Activated naive CD8-positive, alpha-beta T cell treated with anti-CD3 and anti-CD28 coated beads, Interleukin-2, amount 50 U/mL, for 24 hours (primary cell): Measurements from ENCODE around the gene HSF4.
A peak's percentile ranks its signal among the peaks of the same experiment; 100 is the strongest.

Experiments used
- ATAC-seq: fragments of 150-1000 bp; cut with Tn5 transposase; one replicate; pipeline ENCODE4 v1.10.0; 2021
- DNase-seq: peaks from one replicate; pipeline ENCODE4 v3.0.0; 2021
- H3K27ac Mint-ChIP-seq: one replicate; pipeline ENCODE4 v1.8.0; 2021; ENCODE audit warnings: mild to moderate bottlenecking, mixed read lengths
- H3K27me3 Mint-ChIP-seq: one replicate; pipeline ENCODE4 v1.8.0; 2021; ENCODE audit warnings: mixed read lengths
- H3K36me3 Mint-ChIP-seq: one replicate; pipeline ENCODE4 v1.8.0; 2021; ENCODE audit warnings: low read depth, mixed read lengths
- H3K4me1 Mint-ChIP-seq: one replicate; pipeline ENCODE4 v1.8.0; 2021; ENCODE audit warnings: mixed read lengths
- H3K4me3 Mint-ChIP-seq: one replicate; pipeline ENCODE4 v1.8.0; 2021; ENCODE audit warnings: mild to moderate bottlenecking, moderate library complexity, mixed read lengths
- H3K9me3 Mint-ChIP-seq: one replicate; pipeline ENCODE4 v1.8.0; 2021; ENCODE audit warnings: mixed read lengths

Gene HSF4

DNA sequence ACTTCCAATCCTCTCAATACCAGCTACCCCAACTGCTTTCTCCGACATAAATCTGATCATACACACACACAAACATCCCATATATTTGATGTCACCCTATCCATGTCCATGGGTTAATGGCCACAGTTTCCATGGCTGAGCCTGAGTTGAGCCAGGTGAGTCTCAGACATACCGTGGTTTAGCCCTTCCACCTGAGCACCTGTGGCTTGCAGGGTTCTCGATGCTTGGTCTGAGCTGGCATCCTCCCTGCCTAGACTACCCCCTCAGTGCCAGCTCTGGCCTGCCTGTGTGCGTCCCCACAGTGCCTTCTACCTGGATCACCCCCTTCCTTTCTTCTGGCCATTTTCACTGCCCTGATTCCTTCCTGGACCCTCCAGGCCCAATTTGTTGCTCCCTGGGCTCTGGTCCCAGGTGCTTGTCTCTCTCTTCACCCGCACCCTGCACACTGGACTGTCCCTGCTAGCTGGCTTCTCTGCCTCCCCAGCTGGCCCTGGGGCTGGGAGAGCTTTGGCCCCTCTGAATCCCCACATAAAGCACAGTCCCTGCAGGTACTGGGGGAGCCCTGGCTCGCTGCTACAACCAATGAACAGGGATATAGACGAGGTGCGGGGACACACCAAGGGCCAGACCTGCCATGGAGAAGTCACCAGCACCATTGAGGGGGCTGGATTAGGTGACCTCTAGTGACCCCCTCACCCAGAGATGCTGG is 41.7 kb downstream of the HSF4 start:
- Mint-ChIP-seq H3K9me3 (no peaks in the 10 kb centered on the region), H3K4me1 (no peaks in the 10 kb centered on the region), H3K4me3 (no peak overlapping the region), H3K27ac (peak overlapping the region; percentile 52), H3K27me3 (no peaks in the 10 kb centered on the region), H3K36me3 (peaks cover 5% of the 10 kb centered on the region)
- DNase-seq (no peak), ATAC-seq (no peak)

DNA sequence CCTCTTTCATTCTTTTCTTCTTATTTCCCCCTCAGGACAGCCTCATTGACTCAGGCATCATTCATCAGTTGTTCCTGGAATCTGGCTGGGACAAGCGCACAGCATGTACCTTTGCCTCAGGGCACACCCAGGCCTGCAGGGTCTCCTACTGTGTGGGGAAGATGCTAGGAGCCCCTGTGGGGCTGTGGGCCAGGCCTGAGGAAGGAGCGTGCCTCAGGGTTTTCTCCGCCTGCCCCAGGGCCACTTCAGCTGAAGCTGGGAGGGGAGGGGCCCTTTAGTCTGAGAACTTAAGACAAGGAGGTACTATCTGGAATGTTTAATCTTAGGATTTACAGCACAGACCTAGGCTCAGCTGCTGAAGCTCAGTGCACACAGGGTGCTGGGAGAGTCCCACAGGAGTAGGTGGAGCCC is 42.3 kb downstream of the HSF4 start:
- H3K27ac Mint-ChIP-seq: no peak overlapping the region
- no peaks in the 10 kb centered on the region for H3K4me1 Mint-ChIP-seq
- no peaks in the 10 kb centered on the region for H3K27me3 Mint-ChIP-seq
- H3K36me3 Mint-ChIP-seq: peaks cover 5% of the 10 kb centered on the region
- no peak for DNase-seq
- no peak for ATAC-seq
- H3K4me3 Mint-ChIP-seq: no peak overlapping the region
- no peaks in the 10 kb centered on the region for H3K9me3 Mint-ChIP-seq

DNA sequence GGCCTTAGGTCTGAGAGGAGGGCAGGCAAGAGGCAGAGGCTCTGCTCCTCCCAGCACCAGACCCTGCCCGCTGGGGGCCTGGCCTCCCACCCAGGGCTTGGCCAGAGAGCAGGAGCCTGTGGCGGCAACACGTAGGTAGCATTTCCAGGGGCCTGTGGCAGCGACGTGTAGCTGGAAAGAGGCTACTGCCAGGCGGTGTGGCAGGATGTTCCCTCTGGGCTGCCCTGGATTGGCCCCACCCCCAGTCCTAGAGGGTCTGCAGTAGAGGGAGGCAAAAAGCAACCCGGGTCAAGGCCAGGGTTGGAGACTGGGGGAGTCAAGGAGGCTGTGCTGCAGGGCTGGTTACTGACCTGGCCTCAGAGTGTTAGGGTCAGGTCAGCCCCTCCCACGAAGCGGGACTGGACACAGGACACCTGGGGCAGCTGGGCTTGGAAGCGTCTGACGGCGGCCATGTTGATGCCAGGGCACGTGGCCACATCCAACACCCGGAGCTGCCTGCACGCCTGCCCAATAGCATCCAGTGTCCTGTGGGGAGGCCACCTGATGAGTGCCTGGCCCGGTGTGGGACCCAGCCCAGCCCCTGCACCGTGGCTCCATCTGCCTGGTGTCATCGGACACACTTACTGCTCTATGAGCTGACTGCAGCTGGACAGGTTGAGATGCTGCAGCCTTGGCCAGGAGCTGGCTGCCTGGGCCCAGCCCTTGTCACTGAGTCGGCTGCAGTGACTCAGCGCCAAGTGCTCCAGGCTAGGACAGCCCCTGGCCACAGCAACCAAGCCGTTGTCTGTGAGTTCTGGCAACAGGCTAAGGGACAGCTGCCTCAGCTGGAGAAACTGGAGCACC is 42.9 kb downstream of the HSF4 start:
- H3K36me3 Mint-ChIP-seq: peaks cover 5% of the 10 kb centered on the region
- H3K27ac Mint-ChIP-seq: no peak overlapping the region
- DNase-seq (no peak), ATAC-seq (no peak)
- no peaks in the 10 kb centered on the region for H3K4me1 Mint-ChIP-seq
- H3K27me3 Mint-ChIP-seq: no peaks in the 10 kb centered on the region
- no peaks in the 10 kb centered on the region for H3K9me3 Mint-ChIP-seq
- H3K4me3 Mint-ChIP-seq: no peak overlapping the region

DNA sequence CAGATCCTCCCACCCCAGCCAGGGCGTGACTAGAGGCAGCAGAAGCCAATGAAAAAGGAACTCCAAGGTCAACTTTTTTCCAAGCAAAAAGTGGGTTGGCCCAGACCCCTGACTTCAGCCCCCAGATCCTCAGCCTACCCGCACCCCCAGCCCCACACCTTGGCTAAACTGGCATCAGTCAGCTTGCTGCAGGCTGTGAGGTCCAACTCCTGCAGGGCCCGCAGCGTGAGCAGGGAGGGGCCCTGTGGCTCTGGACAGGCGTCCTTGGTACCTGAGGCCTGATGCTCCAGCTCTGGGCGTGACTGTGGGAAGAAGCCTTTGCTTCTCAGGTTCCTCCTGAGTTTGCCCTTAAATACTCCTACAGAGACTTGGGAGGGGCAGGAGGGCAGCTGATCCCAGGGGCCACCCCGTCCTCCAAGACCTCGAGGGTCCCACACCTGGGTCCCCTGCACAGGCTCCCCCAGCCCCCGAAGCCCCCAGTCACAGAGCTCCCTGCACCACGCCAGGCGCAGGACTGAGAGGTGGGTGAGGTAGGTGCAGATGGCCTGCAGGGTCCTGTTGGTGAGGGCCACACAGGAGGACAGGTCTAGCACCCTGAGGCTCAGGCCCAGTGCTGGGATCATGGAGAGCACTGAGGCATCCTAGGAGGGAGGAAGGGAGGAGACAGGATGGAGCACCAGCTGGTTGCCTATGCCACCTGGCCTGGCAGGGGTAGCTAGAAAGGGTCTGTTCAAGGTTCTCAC is 43.8 kb downstream of the HSF4 start:
- peak; percentile 2 for ATAC-seq

DNA sequence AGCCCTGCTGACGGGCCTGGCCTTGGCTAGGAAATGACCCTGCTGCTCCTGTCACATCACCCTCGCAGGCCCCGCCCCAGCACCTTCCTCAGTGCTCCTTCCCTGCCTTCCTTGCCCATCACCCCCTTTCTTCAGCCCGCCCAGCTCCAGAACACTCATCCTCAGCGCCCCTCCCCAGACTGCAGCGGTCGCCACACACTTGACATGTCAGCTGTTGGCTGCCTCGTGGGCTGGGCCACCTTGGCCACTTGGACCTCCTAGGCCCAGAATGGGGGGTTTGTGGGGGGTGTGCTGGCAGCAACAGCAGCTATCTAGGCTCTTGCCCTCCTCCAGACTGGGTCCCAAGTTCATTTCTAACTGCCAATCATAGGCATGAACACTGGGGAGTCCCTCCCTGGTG is 45.0 kb downstream of the HSF4 start:
- H3K36me3 Mint-ChIP-seq: peaks cover 5% of the 10 kb centered on the region
- ATAC-seq: no peak
- H3K4me1 Mint-ChIP-seq: no peaks in the 10 kb centered on the region
- no peak for DNase-seq
- H3K27ac Mint-ChIP-seq: no peak overlapping the region
- no peaks in the 10 kb centered on the region for H3K9me3 Mint-ChIP-seq
- no peaks in the 10 kb centered on the region for H3K27me3 Mint-ChIP-seq
- no peak overlapping the region for H3K4me3 Mint-ChIP-seq

More for the DNA sequence above, 43.8 kb downstream of the HSF4 start:
- Mint-ChIP-seq H3K9me3 (no peaks in the 10 kb centered on the region), H3K27ac (peak overlapping the region; percentile 9), H3K4me3 (no peak overlapping the region), H3K36me3 (peaks cover 5% of the 10 kb centered on the region), H3K27me3 (no peaks in the 10 kb centered on the region), H3K4me1 (no peaks in the 10 kb centered on the region)
- no peak for DNase-seq

DNA sequence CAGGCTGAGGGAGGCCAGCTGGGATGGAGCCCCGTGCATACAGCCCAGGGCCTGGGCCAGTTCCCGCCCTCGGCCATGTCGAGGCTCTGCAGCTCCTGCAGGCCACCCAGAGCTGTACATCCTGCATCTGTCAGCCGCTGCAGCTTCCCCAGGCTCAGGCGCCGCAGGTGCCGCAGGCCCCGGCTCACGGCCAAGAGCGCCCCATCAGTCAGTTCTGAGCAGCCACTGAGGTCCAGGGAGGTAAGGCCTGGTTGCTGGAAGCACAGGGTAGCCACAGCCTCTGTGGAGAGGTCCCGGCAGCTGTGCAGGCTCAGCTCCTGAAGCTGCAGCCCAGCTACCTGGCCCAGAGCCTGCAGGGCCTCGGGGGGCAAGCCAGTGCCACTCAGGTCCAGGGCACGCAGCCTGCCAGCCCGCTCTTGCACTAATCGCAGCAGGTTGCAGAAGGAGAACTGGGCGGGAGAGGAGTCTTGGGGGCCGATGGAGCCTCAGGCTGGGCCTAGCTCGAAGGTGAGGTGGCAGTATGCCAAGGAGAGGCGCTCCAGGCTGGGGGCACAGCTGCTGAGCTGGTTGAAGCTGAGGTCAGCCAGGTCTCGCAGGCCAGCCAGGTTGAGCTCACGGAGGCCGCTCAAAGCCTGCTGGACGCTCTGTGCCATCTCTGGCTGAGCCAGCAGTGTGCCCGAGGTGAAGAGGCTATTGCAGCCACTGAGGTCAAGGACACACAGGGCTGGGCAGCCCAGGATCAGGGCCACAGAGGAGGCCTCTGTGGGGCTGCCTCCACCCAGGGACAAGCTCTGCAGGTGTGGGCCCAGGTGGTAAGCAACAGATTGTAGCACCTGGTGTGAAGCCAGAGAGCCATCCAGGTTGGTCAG is 45.8 kb downstream of the HSF4 start:
- H3K9me3 Mint-ChIP-seq: no peaks in the 10 kb centered on the region
- H3K36me3 Mint-ChIP-seq: peaks cover 5% of the 10 kb centered on the region
- H3K4me1 Mint-ChIP-seq: no peaks in the 10 kb centered on the region
- DNase-seq: no peak
- H3K4me3 Mint-ChIP-seq: no peak overlapping the region
- H3K27me3 Mint-ChIP-seq: no peaks in the 10 kb centered on the region
- no peak overlapping the region for H3K27ac Mint-ChIP-seq
- ATAC-seq: no peak

DNA sequence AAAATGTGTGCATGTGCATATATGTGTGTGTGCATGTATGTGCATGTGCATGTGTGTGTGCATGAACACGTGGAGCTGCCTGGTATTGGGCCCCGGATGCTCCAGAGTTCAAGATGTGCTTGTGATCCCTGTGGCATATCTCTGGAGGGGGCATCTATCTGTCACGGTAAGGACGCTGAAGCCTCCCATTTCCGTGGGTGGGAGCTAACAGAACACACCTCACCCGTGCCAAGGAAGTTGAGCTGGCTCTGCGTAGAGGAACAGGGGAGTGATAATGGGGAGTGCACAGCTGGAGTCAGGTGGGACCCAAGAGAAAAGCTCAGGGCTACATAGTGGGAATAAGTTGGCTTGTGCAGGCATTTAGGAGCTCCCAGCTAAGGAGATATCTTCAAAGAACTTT is 47.1 kb downstream of the HSF4 start:
- no peak for ATAC-seq
- no peaks in the 10 kb centered on the region for H3K9me3 Mint-ChIP-seq
- no peaks in the 10 kb centered on the region for H3K27me3 Mint-ChIP-seq
- H3K4me1 Mint-ChIP-seq: no peaks in the 10 kb centered on the region
- H3K4me3 Mint-ChIP-seq: no peak overlapping the region
- H3K27ac Mint-ChIP-seq: no peak overlapping the region
- DNase-seq: no peak
- no peaks in the 10 kb centered on the region for H3K36me3 Mint-ChIP-seq

DNA sequence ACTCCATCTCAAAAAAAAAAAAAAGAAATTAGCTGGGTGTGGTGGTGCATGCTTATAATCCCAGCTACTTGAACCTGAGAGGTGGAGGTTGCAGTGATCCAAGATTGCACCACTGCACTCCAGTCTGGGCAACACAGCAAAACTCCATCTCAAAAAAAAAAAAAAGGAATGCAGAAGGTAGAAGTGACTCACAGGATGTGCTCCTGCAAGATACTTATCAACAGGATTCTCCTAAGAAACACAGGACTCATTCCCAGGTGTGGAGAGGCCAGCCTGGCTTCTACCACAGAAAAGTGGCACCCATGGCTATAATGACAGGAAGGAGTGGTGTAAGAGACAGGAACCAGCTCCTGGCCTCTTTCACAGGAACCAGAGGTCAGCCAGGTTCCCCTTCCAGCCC is 48.2 kb downstream of the HSF4 start:
- Mint-ChIP-seq H3K27ac (no peak overlapping the region), H3K4me3 (no peak overlapping the region), H3K4me1 (no peaks in the 10 kb centered on the region), H3K9me3 (no peaks in the 10 kb centered on the region), H3K27me3 (no peaks in the 10 kb centered on the region), H3K36me3 (no peaks in the 10 kb centered on the region)
- no peak for DNase-seq
- ATAC-seq: no peak

DNA sequence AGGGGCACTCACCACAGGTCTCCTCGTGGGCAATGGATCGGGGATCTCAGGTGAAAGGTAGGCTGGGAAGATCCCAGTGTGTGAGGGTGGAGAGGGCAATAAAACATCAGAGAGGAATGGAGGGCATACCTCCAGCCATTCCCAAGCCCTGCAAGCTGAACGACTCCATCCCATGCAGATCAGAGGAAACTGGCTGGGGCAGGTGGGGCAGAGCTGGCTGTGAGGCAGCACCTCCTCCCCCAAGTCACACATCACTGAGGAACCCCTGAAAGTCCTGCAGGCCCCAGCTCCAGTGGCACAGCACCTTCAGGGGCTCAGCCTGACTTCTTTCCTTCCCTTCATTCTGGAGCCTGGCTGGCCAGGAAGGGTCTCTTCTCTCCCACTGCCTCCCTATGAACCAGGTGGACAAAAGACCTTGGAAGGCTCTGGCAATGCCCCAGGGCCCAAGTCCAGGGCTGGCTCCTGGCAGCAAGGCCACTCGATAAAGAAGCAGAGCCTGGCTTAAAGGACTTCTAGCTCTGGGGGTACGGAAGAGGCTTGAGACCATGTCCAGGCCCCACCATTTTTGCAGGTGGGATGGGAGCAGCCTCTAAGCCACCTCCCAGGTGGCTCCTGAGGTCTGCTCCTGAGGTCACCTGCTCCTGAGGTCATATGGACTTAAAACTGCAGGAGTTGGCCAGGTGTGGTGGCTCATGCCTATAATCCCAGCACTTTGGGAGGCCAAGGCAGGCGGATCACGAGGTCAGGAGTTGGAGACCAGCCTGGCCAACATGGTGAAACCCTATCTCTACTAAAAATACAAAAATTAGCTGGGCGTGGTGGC is 48.9 kb downstream of the HSF4 start:
- Mint-ChIP-seq H3K27ac (no peak overlapping the region), H3K27me3 (no peaks in the 10 kb centered on the region), H3K9me3 (no peaks in the 10 kb centered on the region), H3K36me3 (no peaks in the 10 kb centered on the region), H3K4me3 (no peak overlapping the region), H3K4me1 (no peaks in the 10 kb centered on the region)
- ATAC-seq (no peak), DNase-seq (no peak)

DNA sequence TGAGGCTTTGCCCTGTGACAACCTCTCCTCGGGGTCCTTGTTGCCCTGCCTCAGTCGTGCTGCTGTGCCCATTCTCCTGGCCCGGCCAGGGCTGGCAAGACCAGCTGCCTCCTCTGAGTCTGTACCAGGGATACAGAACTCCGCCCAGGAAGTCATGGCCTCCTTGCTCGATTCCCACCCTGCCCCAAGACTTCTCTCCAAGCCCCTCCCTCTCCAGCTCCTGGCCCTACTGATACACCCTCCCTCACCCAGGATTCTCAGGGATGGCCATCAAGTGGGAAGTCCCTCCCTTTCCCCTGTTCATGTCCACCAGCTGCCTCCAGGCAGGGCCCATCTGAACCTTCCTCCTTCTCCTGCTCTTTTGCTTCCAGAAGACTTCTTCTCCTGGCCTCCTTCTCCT is 51.2 kb downstream of the HSF4 start:
- Mint-ChIP-seq H3K27ac (no peak overlapping the region), H3K36me3 (no peaks in the 10 kb centered on the region), H3K9me3 (no peaks in the 10 kb centered on the region), H3K4me3 (no peak overlapping the region), H3K27me3 (no peaks in the 10 kb centered on the region), H3K4me1 (no peaks in the 10 kb centered on the region)
- no peak for DNase-seq
- ATAC-seq: no peak

DNA sequence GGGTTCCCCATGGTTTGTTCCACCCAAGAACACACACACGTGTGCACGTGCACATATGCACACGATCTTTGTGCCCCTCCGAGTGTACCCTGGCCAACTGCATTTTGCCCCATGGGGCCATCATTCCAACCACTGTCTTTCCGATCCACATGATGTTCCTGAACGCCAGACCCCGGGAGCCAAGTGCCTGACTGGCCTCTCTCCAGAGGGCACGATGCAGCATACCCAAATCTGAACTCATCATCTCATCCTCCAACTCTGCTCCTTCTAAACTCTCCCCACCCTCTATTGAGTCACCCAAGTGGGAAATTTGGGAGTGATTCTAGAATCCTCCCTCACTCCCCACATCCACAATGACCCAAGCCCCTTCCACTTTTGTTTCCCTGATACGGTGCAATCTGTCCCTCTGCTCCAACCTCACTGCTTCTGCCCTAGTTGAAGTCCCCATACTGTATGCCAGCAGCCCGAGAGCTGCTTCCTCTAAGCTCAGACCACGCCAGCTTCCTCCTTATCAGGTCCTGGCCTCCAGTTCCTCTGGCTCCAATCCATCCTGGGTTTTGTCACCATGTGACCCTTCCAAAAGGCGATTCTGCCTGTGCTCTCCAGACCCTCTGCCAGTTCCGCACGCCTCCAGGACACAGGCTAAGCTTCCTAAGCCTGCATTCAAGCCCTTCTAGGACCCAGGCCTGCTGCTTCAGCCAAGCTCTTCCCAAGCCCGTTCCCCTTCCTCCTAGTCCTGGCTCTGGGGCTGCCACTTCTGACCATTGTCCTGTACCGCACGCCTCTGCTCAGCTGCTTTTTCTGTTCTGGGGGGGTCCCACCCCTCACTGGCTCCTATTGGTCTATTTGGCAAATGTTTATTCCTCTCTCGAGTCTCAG is 52.3 kb downstream of the HSF4 start:
- H3K36me3 Mint-ChIP-seq: no peaks in the 10 kb centered on the region
- no peaks in the 10 kb centered on the region for H3K4me1 Mint-ChIP-seq
- DNase-seq (no peak), ATAC-seq (no peak)
- H3K4me3 Mint-ChIP-seq: no peak overlapping the region
- no peaks in the 10 kb centered on the region for H3K27me3 Mint-ChIP-seq
- no peaks in the 10 kb centered on the region for H3K9me3 Mint-ChIP-seq
- H3K27ac Mint-ChIP-seq: no peak overlapping the region
